Subcutaneous abdominal adipose tissue (tissue), 5 donors: Measurements from ENCODE around the gene NUTF2.

Experiments
- H3K27ac ChIP-seq: one replicate; pipeline ENCODE4 v1.7.0; 2013; ENCODE audit warnings: low read depth, mild to moderate bottlenecking, inconsistent platforms, low read length, moderate library complexity
- H3K27me3 ChIP-seq, 5 donors: one replicate each; pipeline ENCODE4 v1.7.0; 2013; ENCODE audit warnings: low read length in 5 of 5, inconsistent platforms in 1 of 5; ENCODE audit not compliant: control insufficient read depth in 5 of 5, insufficient read depth in 4 of 5
- H3K36me3 ChIP-seq, 5 donors: one replicate each; pipeline ENCODE4 v1.7.0; 2013; ENCODE audit warnings: low read length in 5 of 5; ENCODE audit not compliant: control insufficient read depth in 5 of 5, insufficient read depth in 5 of 5
- H3K4me1 ChIP-seq, 5 donors: one replicate each; pipeline ENCODE4 v1.7.0; 2013; ENCODE audit warnings: low read length in 5 of 5, mild to moderate bottlenecking in 3 of 5, moderate library complexity in 1 of 5; ENCODE audit not compliant: control insufficient read depth in 5 of 5, insufficient read depth in 5 of 5
- H3K4me3 ChIP-seq, 5 donors: one replicate each; pipeline ENCODE4 v1.7.0; 2013; ENCODE audit warnings: low read length in 5 of 5, low read depth in 1 of 5
- H3K9ac ChIP-seq, 5 donors: one replicate each; pipeline ENCODE4 v1.7.0; 2013; ENCODE audit warnings: low read length in 5 of 5, mild to moderate bottlenecking in 4 of 5, moderate library complexity in 3 of 5
- H3K9me3 ChIP-seq, 5 donors: one replicate each; pipeline ENCODE4 v1.7.0; 2013; ENCODE audit warnings: low read length in 5 of 5; ENCODE audit not compliant: control insufficient read depth in 5 of 5
- donor health status: healthy.
- donor health status: healthy.
- donor health status: healthy.
- donor health status: healthy.
- donor health status: healthy.

Gene NUTF2

GRCh38 chr16:67881621-67882161, 35.0 kb downstream of the NUTF2 start:
- Histone ChIP-seq H3K36me3 (peaks cover 0 to 92% (median 84%) of the 10 kb centered on the region in 5 donors), H3K27ac (no peak overlapping the region), H3K4me1 (peaks cover 2 to 13% (median 6%) of the 10 kb centered on the region in 5 donors), H3K4me3 (no peak overlapping the region), H3K9me3 (no peaks in the 10 kb centered on the region), H3K27me3 (no peaks in the 10 kb centered on the region), H3K9ac (no peak overlapping the region)

GRCh38 chr16:67882374-67883145, 35.8 kb downstream of the NUTF2 start:
- Histone ChIP-seq H3K9me3 (no peaks in the 10 kb centered on the region), H3K4me1 (peaks cover 2 to 13% (median 6%) of the 10 kb centered on the region in 5 donors), H3K27ac (no peak overlapping the region), H3K36me3 (peaks cover 0 to 87% (median 75%) of the 10 kb centered on the region in 5 donors), H3K9ac (no peak overlapping the region), H3K4me3 (no peak overlapping the region), H3K27me3 (no peaks in the 10 kb centered on the region)

- Histone ChIP-seq H3K27me3 (no peaks in the 10 kb centered on the region), H3K4me3 (no peak overlapping the region), H3K9me3 (no peaks in the 10 kb centered on the region), H3K4me1 (peaks cover 2 to 13% (median 6%) of the 10 kb centered on the region in 5 donors), H3K9ac (no peak overlapping the region), H3K36me3 (peaks cover 0 to 80% (median 68%) of the 10 kb centered on the region in 5 donors), H3K27ac (no peak overlapping the region)
Observed at GRCh38 chr16:67883146-67883871, 36.6 kb downstream of the NUTF2 start.

- no peak overlapping the region for H3K27ac ChIP-seq
- H3K4me1 ChIP-seq, result peaks cover 2 to 13% (median 6%) of the 10 kb centered on the region in 5 donors
Observed at GRCh38 chr16:67883872-67884261, 37.1 kb downstream of the NUTF2 start.

GRCh38 chr16:67884684-67885083, 38.0 kb downstream of the NUTF2 start, which contains the start of gene NRN1L:
Gene NRN1L (plus strand): TSS chr16:67884885. CDS start chr16:67884904, 19 bp downstream.
- Histone ChIP-seq H3K27me3 (no peaks in the 10 kb centered on the region), H3K36me3 (peaks cover 0 to 66% (median 54%) of the 10 kb centered on the region in 5 donors), H3K27ac (no peak within 1 kb of the TSS), H3K9ac (no peak within 1 kb of the TSS), H3K9me3 (no peaks in the 10 kb centered on the region), H3K4me1 (peaks cover 2 to 13% (median 6%) of the 10 kb centered on the region in 5 donors), H3K4me3 (no peak within 1 kb of the TSS)

More at GRCh38 chr16:67883872-67884261, 37.1 kb downstream of the NUTF2 start:
- Histone ChIP-seq H3K27me3 (no peaks in the 10 kb centered on the region), H3K4me3 (no peak overlapping the region), H3K36me3 (peaks cover 0 to 74% (median 62%) of the 10 kb centered on the region in 5 donors), H3K9me3 (no peaks in the 10 kb centered on the region), H3K9ac (no peak overlapping the region)

GRCh38 chr16:67885545-67885944, 38.8 kb downstream of the NUTF2 start:
- Histone ChIP-seq H3K9ac (no peak overlapping the region), H3K27me3 (no peaks in the 10 kb centered on the region), H3K9me3 (no peaks in the 10 kb centered on the region), H3K36me3 (peaks cover 0 to 57% (median 45%) of the 10 kb centered on the region in 5 donors), H3K27ac (no peak overlapping the region), H3K4me1 (peaks cover 2 to 13% (median 6%) of the 10 kb centered on the region in 5 donors), H3K4me3 (no peak overlapping the region)

- peaks cover 0 to 53% (median 41%) of the 10 kb centered on the region in 5 donors for H3K36me3 ChIP-seq
- peaks cover 2 to 13% (median 6%) of the 10 kb centered on the region in 5 donors for H3K4me1 ChIP-seq
- no peak overlapping the region for H3K4me3 ChIP-seq
- no peak overlapping the region for H3K27ac ChIP-seq
- no peaks in the 10 kb centered on the region for H3K9me3 ChIP-seq
- no peaks in the 10 kb centered on the region for H3K27me3 ChIP-seq
- H3K9ac ChIP-seq, result no peak overlapping the region
Observed at GRCh38 chr16:67885976-67886375, 39.2 kb downstream of the NUTF2 start.

GRCh38 chr16:67886387-67886786, 39.7 kb downstream of the NUTF2 start:
- Histone ChIP-seq H3K27me3 (no peaks in the 10 kb centered on the region), H3K27ac (no peak overlapping the region), H3K4me1 (peaks cover 2 to 13% (median 6%) of the 10 kb centered on the region in 5 donors), H3K9me3 (no peaks in the 10 kb centered on the region), H3K36me3 (peaks cover 0 to 49% (median 37%) of the 10 kb centered on the region in 5 donors), H3K9ac (no peak overlapping the region), H3K4me3 (no peak overlapping the region)

- Histone ChIP-seq H3K27ac (no peak overlapping the region), H3K9me3 (no peaks in the 10 kb centered on the region), H3K27me3 (no peaks in the 10 kb centered on the region), H3K4me3 (no peak overlapping the region), H3K4me1 (peaks cover 2 to 19% (median 13%) of the 10 kb centered on the region in 5 donors), H3K36me3 (peaks cover 0 to 30% (median 18%) of the 10 kb centered on the region in 5 donors), H3K9ac (no peak overlapping the region)
Observed at GRCh38 chr16:67888331-67888730, 41.6 kb downstream of the NUTF2 start.
